Stomach smooth muscle (tissue), 2 donors: ENCODE measurements around the gene SLC25A1.

Experiments used
- H3K27ac ChIP-seq: one replicate; pipeline ENCODE4 v1.7.0; 2013; ENCODE audit warnings: mild to moderate bottlenecking, low read length, inconsistent platforms
- H3K27me3 ChIP-seq, 2 donors: one replicate each; pipeline ENCODE4 v1.7.0; 2013; ENCODE audit warnings: low read length in 2 of 2; ENCODE audit not compliant: insufficient read depth in 2 of 2, control insufficient read depth in 1 of 2
- H3K36me3 ChIP-seq, 2 donors: one replicate each; pipeline ENCODE4 v1.7.0; 2013; ENCODE audit warnings: low read length in 2 of 2; ENCODE audit not compliant: control insufficient read depth in 2 of 2, insufficient read depth in 2 of 2
- H3K4me1 ChIP-seq: one replicate; pipeline ENCODE4 v1.7.0; 2013; ENCODE audit warnings: low read length; ENCODE audit not compliant: control insufficient read depth, insufficient read depth
- H3K4me3 ChIP-seq, 2 donors: one replicate each; pipeline ENCODE4 v1.7.0; 2013; ENCODE audit warnings: low read length in 2 of 2
- H3K9ac ChIP-seq, 2 donors: one replicate each; pipeline ENCODE4 v1.7.0; 2013; ENCODE audit warnings: low read length in 2 of 2, mild to moderate bottlenecking in 1 of 2
- H3K9me3 ChIP-seq, 2 donors: one replicate each; pipeline ENCODE4 v1.7.0; 2013; ENCODE audit warnings: low read length in 2 of 2; ENCODE audit not compliant: control insufficient read depth in 2 of 2
- donor health status: healthy.
- donor health status: Pancreatic carcinoma.

SLC25A1 gene

DNA sequence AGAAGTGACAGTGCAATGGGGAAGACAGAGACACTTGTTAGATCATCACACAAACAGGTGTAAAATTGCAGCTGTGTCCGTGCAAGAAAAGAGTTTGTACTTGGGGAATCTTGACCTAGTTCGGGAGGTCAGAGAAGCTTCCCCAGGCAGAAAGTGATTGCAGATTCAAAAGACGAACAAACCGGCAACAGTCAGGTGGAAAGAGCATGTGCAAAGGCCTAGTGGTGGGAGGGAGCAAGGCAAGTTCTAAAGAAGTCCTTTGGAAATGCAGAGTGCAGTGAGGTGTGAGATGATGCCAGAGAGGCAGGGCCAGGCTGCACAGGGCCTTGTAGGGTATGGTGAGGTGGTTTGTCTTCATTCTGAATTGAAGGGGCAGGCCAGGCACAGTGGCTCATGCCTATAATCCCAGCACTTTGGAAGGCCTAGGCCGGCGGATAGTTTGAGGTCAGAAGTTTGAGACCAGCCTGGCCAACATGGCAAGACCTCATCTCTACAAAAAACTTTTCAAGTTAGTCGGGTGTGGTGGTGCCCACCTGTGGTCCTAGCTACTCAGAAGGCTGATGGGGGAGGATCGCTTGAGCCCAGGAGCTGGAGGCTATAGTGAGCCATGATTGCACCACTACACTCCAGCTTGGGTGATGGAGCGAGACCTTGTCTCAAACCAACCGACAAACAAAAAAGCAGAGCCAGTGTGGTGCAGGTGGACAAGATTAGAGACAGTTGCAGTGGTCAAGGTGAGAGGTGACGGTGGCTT, 32.1 kb downstream of the SLC25A1 start:
- Histone ChIP-seq H3K27ac (no peak overlapping the region), H3K9me3 (no peaks in the 10 kb centered on the region), H3K4me1 (peaks cover 14% of the 10 kb centered on the region), H3K36me3 (peaks cover 8 to 9% of the 10 kb centered on the region in 2 donors), H3K9ac (no peak overlapping the region), H3K4me3 (no peak overlapping the region), H3K27me3 (peaks cover 20 to 21% of the 10 kb centered on the region in 2 donors)

DNA sequence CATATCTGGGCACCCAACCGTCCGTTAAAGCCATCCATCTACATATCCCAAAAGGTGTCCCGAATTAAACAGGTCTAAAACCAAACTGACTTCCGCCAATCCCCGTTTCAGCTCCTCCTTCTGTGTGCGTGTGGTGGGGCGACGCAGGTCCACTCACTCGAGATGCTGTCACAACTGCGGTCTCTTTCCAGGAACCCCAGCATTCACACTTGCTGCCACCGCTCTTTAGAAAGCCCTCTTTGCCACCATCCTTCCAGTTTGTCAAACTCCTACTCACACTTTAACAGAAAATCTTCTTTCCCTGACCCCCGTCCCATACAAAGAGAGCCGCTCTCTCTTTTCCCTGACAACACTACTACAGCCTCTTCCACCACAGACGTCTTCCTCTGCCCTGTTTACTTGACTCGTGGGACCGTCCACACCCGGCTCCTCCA, 34.6 kb downstream of the SLC25A1 start:
- peak overlapping the region; percentile 75 for H3K27ac ChIP-seq
- peaks cover 4 to 9% of the 10 kb centered on the region in 2 donors for H3K27me3 ChIP-seq
- peaks cover 14% of the 10 kb centered on the region for H3K4me1 ChIP-seq
- peak overlapping the region; percentile 83 to 95 for H3K9ac ChIP-seq
- H3K36me3 ChIP-seq = peaks cover 31 to 33% of the 10 kb centered on the region in 2 donors
- H3K9me3 ChIP-seq = no peaks in the 10 kb centered on the region
- peak overlapping the region; percentile 92 to 98 for H3K4me3 ChIP-seq

DNA sequence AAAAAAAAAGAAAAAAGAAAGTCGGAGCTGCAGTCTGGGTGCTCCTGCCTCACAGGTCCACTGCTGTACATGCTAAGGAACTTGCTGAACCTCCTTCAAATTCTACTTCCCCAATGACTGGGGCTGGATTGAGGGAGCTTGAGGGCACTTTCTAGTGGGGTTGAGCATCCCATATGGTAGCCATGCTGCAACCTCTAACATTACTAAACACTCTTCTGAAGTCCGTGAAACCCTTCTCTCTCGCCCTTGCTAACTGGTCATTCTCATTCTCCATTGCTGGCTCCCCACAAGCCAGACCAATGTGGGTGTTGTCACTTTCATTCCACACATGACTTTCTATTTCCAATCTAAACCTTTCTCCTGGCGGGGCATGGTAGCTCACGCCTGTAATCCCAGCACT, 35.3 kb downstream of the SLC25A1 start:
- H3K4me3 ChIP-seq = peak overlapping the region in 1 of 2 donors; percentile 98
- no peaks in the 10 kb centered on the region for H3K9me3 ChIP-seq

DNA sequence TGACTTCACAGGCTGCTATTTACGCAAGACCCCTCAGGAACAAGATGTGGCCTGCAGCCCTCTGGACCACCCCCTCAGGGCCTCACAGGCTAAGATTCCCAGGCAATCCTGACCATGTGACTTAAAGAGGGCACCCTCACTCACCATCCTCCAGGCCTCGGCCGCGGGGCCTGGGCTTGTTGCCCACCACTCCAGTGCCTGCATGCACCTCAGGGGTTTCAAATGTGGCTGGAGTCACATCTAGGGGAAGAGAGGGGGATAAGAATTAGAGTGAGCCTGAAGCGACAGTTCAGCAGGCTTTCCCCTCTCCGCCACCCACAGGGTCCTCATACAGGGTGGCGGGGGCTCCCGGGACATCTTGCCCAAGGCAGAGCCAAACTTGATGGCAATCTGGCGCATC, 36.1 kb downstream of the SLC25A1 start:
- Histone ChIP-seq H3K4me3 (no peak overlapping the region), H3K27ac (no peak overlapping the region), H3K36me3 (peaks cover 45 to 48% of the 10 kb centered on the region in 2 donors), H3K27me3 (peaks cover 0 to under 1% of the 10 kb centered on the region in 2 donors), H3K4me1 (peaks cover 14% of the 10 kb centered on the region), H3K9ac (no peak overlapping the region), H3K9me3 (no peaks in the 10 kb centered on the region)

More for the DNA sequence above, 35.3 kb downstream of the SLC25A1 start:
- no peak overlapping the region for H3K9ac ChIP-seq
- H3K4me1 ChIP-seq = peaks cover 14% of the 10 kb centered on the region
- H3K36me3 ChIP-seq = peaks cover 39% of the 10 kb centered on the region in 2 donors
- no peak overlapping the region for H3K27ac ChIP-seq
- peaks cover 0 to 2% of the 10 kb centered on the region in 2 donors for H3K27me3 ChIP-seq

- Histone ChIP-seq H3K27ac (no peak overlapping the region), H3K9ac (no peak overlapping the region), H3K4me1 (peaks cover 14% of the 10 kb centered on the region), H3K36me3 (peaks cover 53 to 64% of the 10 kb centered on the region in 2 donors), H3K4me3 (no peak overlapping the region), H3K27me3 (no peaks in the 10 kb centered on the region), H3K9me3 (no peaks in the 10 kb centered on the region)
Observed at GRCh38 chr22:19139974-19140373, 38.6 kb downstream of the SLC25A1 start.

- H3K27me3 ChIP-seq = no peaks in the 10 kb centered on the region
- peaks cover 14% of the 10 kb centered on the region for H3K4me1 ChIP-seq
- H3K9me3 ChIP-seq = no peaks in the 10 kb centered on the region
- no peak overlapping the region for H3K9ac ChIP-seq
- no peak overlapping the region for H3K27ac ChIP-seq
- no peak overlapping the region for H3K4me3 ChIP-seq
- peaks cover 60 to 73% of the 10 kb centered on the region in 2 donors for H3K36me3 ChIP-seq
Observed at GRCh38 chr22:19139001-19139356, 39.6 kb downstream of the SLC25A1 start.

DNA sequence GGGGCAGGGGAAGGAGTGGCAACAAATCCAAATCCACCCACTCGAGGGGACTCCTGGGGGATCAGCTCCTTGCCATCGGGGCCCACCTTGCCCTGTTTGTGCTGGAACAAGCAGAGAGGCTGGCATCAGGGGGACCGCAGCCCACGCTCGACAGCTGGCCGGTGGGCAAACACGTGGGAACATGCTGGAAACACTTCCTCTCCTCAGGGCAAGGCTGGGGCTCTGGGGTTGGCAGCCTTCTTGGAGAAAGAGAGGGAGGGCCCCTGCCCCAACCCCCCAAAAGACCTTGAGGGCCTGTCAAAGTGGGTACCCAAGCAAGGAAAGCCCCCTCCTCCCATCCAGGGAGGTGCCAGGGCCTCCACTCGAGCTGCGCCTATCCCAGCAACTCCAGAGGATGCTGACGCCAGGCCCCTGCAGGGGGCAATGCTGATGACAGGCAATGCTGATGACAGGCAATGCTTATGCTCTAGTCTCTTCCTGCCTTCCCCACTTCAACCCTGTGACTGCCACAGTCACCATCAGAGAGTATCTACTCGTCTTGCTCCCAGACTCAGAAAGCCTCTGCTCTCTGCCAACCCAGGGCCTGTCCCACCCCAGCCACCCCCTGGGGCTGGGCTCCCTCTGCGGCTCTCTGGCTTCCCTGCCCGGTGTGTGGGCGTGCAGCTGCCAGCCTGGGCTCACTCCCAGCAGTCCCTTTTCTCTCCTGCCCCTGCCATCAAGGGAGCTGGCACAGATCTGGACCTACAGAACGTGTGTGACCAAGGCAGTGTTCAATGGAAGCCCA, 40.1 kb downstream of the SLC25A1 start:
- H3K4me1 ChIP-seq = peaks cover 9% of the 10 kb centered on the region
- no peak overlapping the region for H3K9ac ChIP-seq
- no peaks in the 10 kb centered on the region for H3K27me3 ChIP-seq
- no peak overlapping the region for H3K27ac ChIP-seq
- no peak overlapping the region for H3K4me3 ChIP-seq
- no peaks in the 10 kb centered on the region for H3K9me3 ChIP-seq
- H3K36me3 ChIP-seq = peaks cover 66 to 77% of the 10 kb centered on the region in 2 donors

- Histone ChIP-seq H3K27ac (no peak overlapping the region), H3K36me3 (peaks cover 71 to 80% of the 10 kb centered on the region in 2 donors), H3K4me3 (no peak overlapping the region), H3K9me3 (no peaks in the 10 kb centered on the region), H3K27me3 (no peaks in the 10 kb centered on the region), H3K4me1 (peaks cover 5% of the 10 kb centered on the region), H3K9ac (no peak overlapping the region)
Observed at GRCh38 chr22:19137384-19138216, 40.9 kb downstream of the SLC25A1 start.

DNA sequence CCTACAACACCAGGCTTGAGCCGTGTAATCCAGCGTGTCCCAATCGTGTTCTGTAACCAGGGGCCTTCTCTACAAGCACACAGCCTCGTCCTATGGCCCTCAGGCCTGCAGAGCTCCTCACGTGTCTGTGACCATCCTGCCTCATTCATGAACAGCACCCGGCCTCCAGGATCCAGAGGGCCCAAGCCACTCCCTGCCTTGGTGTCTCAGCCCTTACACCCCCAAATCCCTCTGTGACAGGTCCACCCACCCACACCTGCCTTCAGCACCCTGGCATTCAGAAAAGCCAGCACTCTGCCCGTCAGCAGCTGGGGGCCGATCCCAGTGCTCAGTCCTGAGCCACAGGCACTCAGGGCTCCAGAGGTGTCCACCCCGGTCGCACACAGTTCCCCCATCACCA, 41.6 kb downstream of the SLC25A1 start:
- H3K9me3 ChIP-seq = no peaks in the 10 kb centered on the region
- H3K4me1 ChIP-seq = no peaks in the 10 kb centered on the region
- no peak overlapping the region for H3K9ac ChIP-seq
- no peak overlapping the region for H3K27ac ChIP-seq
- peaks cover 67 to 77% of the 10 kb centered on the region in 2 donors for H3K36me3 ChIP-seq
- H3K4me3 ChIP-seq = no peak overlapping the region
- H3K27me3 ChIP-seq = no peaks in the 10 kb centered on the region

GRCh38 chr22:19134874-19135273, 43.7 kb downstream of the SLC25A1 start:
- H3K9ac ChIP-seq = no peak overlapping the region
- H3K9me3 ChIP-seq = no peaks in the 10 kb centered on the region
- no peaks in the 10 kb centered on the region for H3K27me3 ChIP-seq
- H3K36me3 ChIP-seq = peaks cover 55 to 65% of the 10 kb centered on the region in 2 donors
- no peak overlapping the region for H3K27ac ChIP-seq
- no peaks in the 10 kb centered on the region for H3K4me1 ChIP-seq
- H3K4me3 ChIP-seq = no peak overlapping the region
